Endothelial cell of umbilical vein (primary cell): ENCODE measurements around the gene PLA2G6.

ENCODE experiments used
- CTCF ChIP-seq, 2 donors: IDR thresholded peaks; 1 replicate in 1 of 2; 2 replicates in 1 of 2; pipeline ENCODE4 v1.5.1; 2011; ENCODE audit warnings: low read length in 2 of 2, mild to moderate bottlenecking in 2 of 2, moderate library complexity in 2 of 2, control low read depth in 1 of 2, inconsistent platforms in 1 of 2, low read depth in 1 of 2; ENCODE audit not compliant: insufficient read depth in 1 of 2; ENCODE audit errors: extremely low read depth in 1 of 2
- EZH2 ChIP-seq: IDR thresholded peaks from 2 replicates; pipeline ENCODE4 v1.6.1; 2012; ENCODE audit warnings: borderline replicate concordance, low read depth, mild to moderate bottlenecking, moderate library complexity, low read length, inconsistent platforms; ENCODE audit not compliant: severe bottlenecking
- FOS ChIP-seq: IDR thresholded peaks from 2 replicates; pipeline ENCODE4 v1.6.1; 2011; ENCODE audit warnings: mild to moderate bottlenecking, low read length, moderate library complexity, borderline replicate concordance; ENCODE audit not compliant: insufficient read depth
- GATA2 ChIP-seq: IDR thresholded peaks from 2 replicates; pipeline ENCODE4 v1.7.0; 2011; ENCODE audit warnings: low read depth, mild to moderate bottlenecking, moderate library complexity, mixed read lengths, low read length; ENCODE audit not compliant: insufficient read length, insufficient read depth
- JUN ChIP-seq: IDR thresholded peaks from 2 replicates; pipeline ENCODE4 v1.6.1; 2011; ENCODE audit warnings: borderline replicate concordance, low read depth; ENCODE audit not compliant: insufficient read length, insufficient read depth
- MAX ChIP-seq: IDR thresholded peaks from 2 replicates; pipeline ENCODE4 v1.6.1; 2011; ENCODE audit not compliant: insufficient read depth, insufficient read length
- MYC ChIP-seq: IDR thresholded peaks from one replicate; pipeline ENCODE4 v1.6.1; 2011; ENCODE audit warnings: mild to moderate bottlenecking, low read depth, low read length
- POLR2A ChIP-seq: IDR thresholded peaks from 2 replicates; pipeline ENCODE4 v1.6.1; 2012; ENCODE audit warnings: low read depth, mild to moderate bottlenecking, control low read depth, low read length
- POLR2AphosphoS5 ChIP-seq: IDR thresholded peaks from 2 replicates; pipeline ENCODE4 v1.6.1; 2012; ENCODE audit warnings: low read depth, mild to moderate bottlenecking, control low read depth, low read length, moderate library complexity; ENCODE audit not compliant: insufficient read depth

- TF ChIP-seq CTCF (IDR thresholded peaks at IDR 0.05; ENCODE audit: extremely low read depth in 1 of 2, insufficient read depth in 1 of 2, low read depth in 1 of 2, low read length in 2 of 2), result peak; percentile 41 to 53
- TF ChIP-seq POLR2A, result no peak
- no peak for TF ChIP-seq MAX
- no peak for TF ChIP-seq EZH2
- no peak for TF ChIP-seq JUN
- no peak for TF ChIP-seq MYC
- TF ChIP-seq POLR2AphosphoS5, result no peak
- no peak for TF ChIP-seq GATA2
- TF ChIP-seq FOS, result no peak
Observed at GRCh38 chr22:38074181-38075104, 107.2 kb downstream of the PLA2G6 start.
